GM12873 (cell line): ENCODE data around the gene CD99.

Experiments
- CTCF ChIP-seq: IDR thresholded peaks from 2 replicates; pipeline ENCODE4 v1.5.1; 2012; ENCODE audit warnings: low read depth, mild to moderate bottlenecking, moderate library complexity, low read length, control low read depth; ENCODE audit not compliant: insufficient read depth; ENCODE audit errors: missing control alignments

CD99 gene

GRCh38 chrX:2677764-2678163 lies 13.3 kb upstream of the CD99 start:
- TF ChIP-seq CTCF: no peak

GRCh38 chrX:2678583-2678982 lies 12.5 kb upstream of the CD99 start:
- no peak for TF ChIP-seq CTCF

GRCh38 chrX:2679534-2680485 lies 11.3 kb upstream of the CD99 start:
- TF ChIP-seq CTCF: no peak

- no peak for TF ChIP-seq CTCF
These were observed 10.4 kb upstream of the CD99 start for GRCh38 chrX:2680486-2681348.

- no peak for TF ChIP-seq CTCF
These were observed 8.4 kb upstream of the CD99 start for GRCh38 chrX:2682565-2683177.

GRCh38 chrX:2684256-2684655 lies 6.8 kb upstream of the CD99 start:
- TF ChIP-seq CTCF: no peak

GRCh38 chrX:2685886-2686285 lies 5.2 kb upstream of the CD99 start:
- no peak for TF ChIP-seq CTCF
